Heart right ventricle (tissue), 16 donors: ENCODE data around the gene PLXNA2. TPM values are rescaled to one million over a fixed set of nuclear protein-coding genes. Genes with fewer than 3 reads are reported as not detected.

Experiments
- ATAC-seq, 8 donors: fragments of 200-7000 bp; cut with Tn5 transposase; one replicate each; pipeline ENCODE4 v1.9.1; 2020; ENCODE audit warnings: mild to moderate bottlenecking in 8 of 8, moderate library complexity in 8 of 8, moderate number of reproducible peaks in 1 of 8
- DNase-seq, 2 donors: peaks; one replicate each; pipeline ENCODE4 v3.0.0-alpha.2; 2020
- H3K27ac ChIP-seq, 10 donors: fragments of 200-600 bp; sonication (generic) in 2 of 10; one replicate each; pipeline versions ENCODE4 v1.5.0 to v1.8.0; 2020 to 2022; ENCODE audit warnings: mild to moderate bottlenecking in 3 of 10
- H3K27me3 ChIP-seq, 7 donors: fragments of 200-600 bp; one replicate each; pipeline ENCODE4 v1.8.0; 2021 to 2022; ENCODE audit warnings: mild to moderate bottlenecking in 2 of 7
- H3K36me3 ChIP-seq, 9 donors: fragments of 200-600 bp; sonication (generic) in 1 of 9; one replicate each; pipeline versions ENCODE4 v1.5.0 to v1.8.0; 2020 to 2022; ENCODE audit warnings: mild to moderate bottlenecking in 2 of 9
- H3K4me1 ChIP-seq, 9 donors: fragments of 200-600 bp; sonication (generic) in 1 of 9; one replicate each; pipeline versions ENCODE4 v1.5.0 to v1.8.0; 2020 to 2022; ENCODE audit warnings: mild to moderate bottlenecking in 4 of 9
- H3K4me3 ChIP-seq, 10 donors: fragments of 200-600 bp; sonication (generic) in 2 of 10; one replicate each; pipeline versions ENCODE4 v1.5.0 to v1.8.0; 2020 to 2022; ENCODE audit warnings: mild to moderate bottlenecking in 7 of 10, moderate library complexity in 2 of 10
- H3K9me3 ChIP-seq, 11 donors: fragments of 200-600 bp in 10 of 11; sonication (generic) in 2 of 11; one replicate each; pipeline versions ENCODE4 v1.5.0 to v1.8.0; 2013 to 2022; ENCODE audit warnings: mild to moderate bottlenecking in 2 of 11, control low read depth in 1 of 11, moderate library complexity in 1 of 11
- CTCF ChIP-seq, 9 donors: fragments of 200-600 bp; sonication (generic) in 2 of 9; IDR thresholded peaks; one replicate each; pipeline versions ENCODE4 v1.5.0 to v1.8.0; 2021 to 2022; ENCODE audit warnings: antibody characterized with exemption in 9 of 9, mild to moderate bottlenecking in 5 of 9, moderate library complexity in 1 of 9
- WGBS, 2 donors: extraction: QIAGEN DNeasy Blood & Tissue Kit; methylation state at CpG; one replicate each; pipeline ENCODE4 v1.1.7; 2013; ENCODE audit warnings: inconsistent platforms in 1 of 2; 5-methylcytosine and 5-hydroxymethylcytosine counted together
- intact Hi-C, 10 donors: fragments of 100-400 bp; cut with DNase I; formaldehyde crosslinking; loops; one replicate each; pipeline versions ENCODE4 v1.11.1 to v1.14.2; 2022
- polyA plus RNA-seq, 2 donors: library from polyadenylated mRNA; stranded (reverse); fragments of 200-250 nt; gene quantifications; one replicate each; pipeline ENCODE4 v1.2.3, GENCODE V29; 2013
- total RNA-seq, 10 donors: library from RNA; stranded (reverse); fragmentation: NEBNext Ultra II Directional in 3 of 10; extraction: Animal tissue kit (Norgen Biotek cat#: 25700) in 3 of 10; gene quantifications; one replicate each; pipeline versions ENCODE4 v1.2.1 to v1.2.4, GENCODE V29; 2021 to 2023
- donor health status: Arrhythmogenic right ventricular cardiomyopathy.
- donor health status: ischemic (EF 13 %, LVEDD 7.1; RV severe dilation, severe dysfunction).
- donor health status: healthy with polysubstance abuse.
- donor health status: DM: no; HTN: yes; CAD: no.
- donor health status: DM: no; HTN: no; CAD: no.
- donor health status: ischemic (EF 25% LVEDD 6.9; RV normal size, moderate dysfunction).
- donor health status: ischemic (EF 25% LVEDD 5.7; RV mildly dilated, moderate dysfunction).
- donor health status: healthy.
- donor health status: DM: yes; HTN: yes; CAD: no.
- donor health status: Ischemic cardiomyopathy.
- donor health status: ischemic (EF 35%, LVEDD 5.7; RV mildly dilated, moderate dysfunction).
- donor health status: nonischemic (EF 11% LVEDD 7.7; RV severe dilation, severe dysfunction).
- donor health status: DM: yes; HTN: yes; CAD: no.
- donor health status: PGD.
- donor health status: ischemic (EF 29% LVEDD 5.4; RV normal size, mild dysfunction).
- donor health status: nonischemic (EF 23%, LVEDD 6.1; RV moderate dilation, normal function).

Gene PLXNA2
- total and polyA plus RNA-seq, 12 donors, result 6.1 to 31.6 (median 17.9) TPM

GRCh38 chr1:207990455-207990854 is 253.7 kb downstream of the PLXNA2 start:
- DNase-seq (no peak), ATAC-seq (no peak)
- no peaks in the 10 kb centered on the region for H3K36me3 ChIP-seq
- intact Hi-C loops, result loop anchor here in 1 of 10 donors (10.0 kb wide), 1 partner anchor 106 kb away; no protein-coding TSS in a partner anchor
- no peaks in the 10 kb centered on the region for H3K4me1 ChIP-seq
- TF ChIP-seq CTCF (IDR thresholded peaks at IDR 0.05), result no peak
- WGBS, 2 donors, result 96% methylated on average over 5 of the region's 5 CpGs
- H3K9me3 ChIP-seq, result peaks cover 0 to 8% (median 0%) of the 10 kb centered on the region in 11 donors
- no peaks in the 10 kb centered on the region for H3K27me3 ChIP-seq
- no peak overlapping the region for H3K27ac ChIP-seq
- no peak overlapping the region for H3K4me3 ChIP-seq

GRCh38 chr1:207988326-207989165 is 255.6 kb downstream of the PLXNA2 start:
- DNase-seq (no peak), ATAC-seq (no peak)
- TF ChIP-seq CTCF (IDR thresholded peaks at IDR 0.05), result no peak
- Histone ChIP-seq H3K9me3 (peaks cover 0 to 1% (median 0%) of the 10 kb centered on the region in 11 donors), H3K36me3 (no peaks in the 10 kb centered on the region), H3K27me3 (no peaks in the 10 kb centered on the region), H3K27ac (no peak overlapping the region), H3K4me1 (no peaks in the 10 kb centered on the region), H3K4me3 (no peak overlapping the region)
- intact Hi-C loops, result no loop called here
- 91 to 96% methylated on average over 10 of the region's 10 CpGs for WGBS, 2 donors

- no peaks in the 10 kb centered on the region for H3K27me3 ChIP-seq
- no peaks in the 10 kb centered on the region for H3K36me3 ChIP-seq
- ATAC-seq (no peak), DNase-seq (no peak)
- no peaks in the 10 kb centered on the region for H3K4me1 ChIP-seq
- no peak overlapping the region for H3K4me3 ChIP-seq
- 84 to 85% methylated on average over 5 of the region's 5 CpGs for WGBS, 2 donors
- H3K27ac ChIP-seq, result no peak overlapping the region
- no peak for TF ChIP-seq CTCF (IDR thresholded peaks at IDR 0.05)
- H3K9me3 ChIP-seq, result no peaks in the 10 kb centered on the region
- intact Hi-C loops, result no loop called here
These were observed 257.0 kb downstream of the PLXNA2 start for GRCh38 chr1:207987164-207987563.

- intact Hi-C loops, result no loop called here
- no peaks in the 10 kb centered on the region for H3K27me3 ChIP-seq
- H3K36me3 ChIP-seq, result no peaks in the 10 kb centered on the region
- no peaks in the 10 kb centered on the region for H3K4me1 ChIP-seq
- no peak overlapping the region for H3K4me3 ChIP-seq
- TF ChIP-seq CTCF (IDR thresholded peaks at IDR 0.05), result no peak
- DNase-seq, result no peak
- H3K9me3 ChIP-seq, result no peaks in the 10 kb centered on the region
- WGBS, 2 donors, result 91 to 92% methylated on average over 7 of the region's 7 CpGs
- no peak overlapping the region for H3K27ac ChIP-seq
- ATAC-seq, result no peak
These were observed 258.2 kb downstream of the PLXNA2 start for GRCh38 chr1:207985996-207986395.
